IMR-90 (cell line): ENCODE results near the gene HLA-F.

ENCODE experiments used
- CTCF ChIP-seq: conservative IDR thresholded peaks from 2 replicates; pipeline ENCODE4 v1.5.1; 2012; ENCODE audit warnings: mild to moderate bottlenecking, low read depth, low read length, improper control_type of control experiment
- ELK1 ChIP-seq: fragments of 150-350 bp; IDR thresholded peaks from 2 replicates; pipeline ENCODE4 v1.6.1; 2016; ENCODE audit warnings: low read depth, mild to moderate bottlenecking, low read length, moderate library complexity, borderline replicate concordance
- FOS ChIP-seq: fragments of 150-350 bp; IDR thresholded peaks from 2 replicates; pipeline ENCODE4 v1.6.1; 2016; ENCODE audit warnings: low read depth, low read length
- MAFK ChIP-seq: IDR thresholded peaks from 2 replicates; pipeline ENCODE4 v1.6.1; 2012; ENCODE audit warnings: low read depth, low read length, improper control_type of control experiment
- MXI1 ChIP-seq: IDR thresholded peaks from 2 replicates; pipeline ENCODE4 v1.6.1; 2012; ENCODE audit warnings: low read depth, mild to moderate bottlenecking, low read length, moderate library complexity, borderline replicate concordance
- NFE2L2 ChIP-seq: fragments of 150-350 bp; IDR thresholded peaks from 2 replicates; pipeline ENCODE4 v1.6.1; 2016; ENCODE audit warnings: low read depth, mild to moderate bottlenecking, low read length
- POLR2A ChIP-seq: IDR thresholded peaks from 2 replicates; pipeline ENCODE4 v1.6.1; 2012; ENCODE audit warnings: mild to moderate bottlenecking, low read depth, low read length
- SMC3 ChIP-seq: fragments of 150-350 bp; IDR thresholded peaks from 2 replicates; pipeline ENCODE4 v1.6.1; 2016; ENCODE audit warnings: low read depth, mild to moderate bottlenecking, antibody characterized with exemption, low read length, moderate library complexity
- USF2 ChIP-seq: fragments of 150-350 bp; IDR thresholded peaks from 2 replicates; pipeline ENCODE4 v1.6.1; 2017; ENCODE audit warnings: mild to moderate bottlenecking, antibody characterized with exemption, low read length, low read depth

GRCh38 chr6:29744131-29744530 lies 20.9 kb downstream of the HLA-F start:
- TF ChIP-seq CTCF (no peak), POLR2A (no peak), MXI1 (no peak), USF2 (no peak), NFE2L2 (no peak), FOS (no peak), MAFK (no peak), ELK1 (no peak), SMC3 (no peak)
